Common myeloid progenitor, CD34-positive (primary cell): ENCODE results near the gene BICRA.

ENCODE experiments used
- CTCF ChIA-PET: fragments of 350-600 bp; sonication (Branson Sonifier 250); formaldehyde crosslinking; loops from one replicate; lab custom pipeline; 2021; ENCODE audit warnings: antibody characterized with exemption; lab: Charles Lee
- POLR2A ChIA-PET: fragments of 350-600 bp; sonication (Branson Sonifier 250); formaldehyde crosslinking; loops from one replicate; lab custom pipeline; 2021; ENCODE audit warnings: antibody characterized with exemption; lab: Charles Lee
- DNase-seq, 3 donors: peaks; one replicate each; pipeline versions ENCODE4 v3.0.0 to v3.0.0-alpha.2; 2013
- H3K27ac ChIP-seq, 2 experiments: 1 replicate in 1 of 2; 2 replicates in 1 of 2; pipeline ENCODE4 v1.7.0; 2013; ENCODE audit warnings: inconsistent platforms in 2 of 2, low read length in 2 of 2, mild to moderate bottlenecking in 2 of 2, low read depth in 1 of 2, moderate library complexity in 1 of 2; ENCODE audit not compliant: severe bottlenecking in 2 of 2, insufficient read depth in 1 of 2, poor library complexity in 1 of 2
- H3K27me3 ChIP-seq, 5 experiments: replicated peaks in 2 of 5; 1 replicate in 3 of 5; 2 replicates in 2 of 5; pipeline versions ENCODE4 v1.6.1 to v1.7.0; 2013; ENCODE audit warnings: low read length in 4 of 5, mild to moderate bottlenecking in 2 of 5, moderate library complexity in 2 of 5, inconsistent platforms in 1 of 5; ENCODE audit not compliant: insufficient read depth in 5 of 5, control insufficient read depth in 4 of 5
- H3K36me3 ChIP-seq, 4 experiments: 1 replicate in 2 of 4; 2 replicates in 2 of 4; pipeline versions ENCODE4 v1.6.1 to v1.7.0; 2013; ENCODE audit warnings: low read length in 3 of 4, control low read depth in 1 of 4, mild to moderate bottlenecking in 1 of 4; ENCODE audit not compliant: control insufficient read depth in 4 of 4, insufficient read depth in 4 of 4
- H3K4me1 ChIP-seq, 4 experiments: 1 replicate in 3 of 4; 2 replicates in 1 of 4; pipeline versions ENCODE4 v1.6.1 to v1.7.1; 2013; ENCODE audit warnings: low read length in 3 of 4, mild to moderate bottlenecking in 3 of 4, control low read depth in 1 of 4, inconsistent platforms in 1 of 4, moderate library complexity in 1 of 4; ENCODE audit not compliant: control insufficient read depth in 4 of 4, insufficient read depth in 4 of 4; ENCODE audit errors: control extremely low read depth in 1 of 4
- H3K4me3 ChIP-seq, 7 experiments: 1 replicate in 4 of 7; 2 replicates in 3 of 7; pipeline versions ENCODE4 v1.5.1 to v1.7.0; 2013; ENCODE audit warnings: mild to moderate bottlenecking in 7 of 7, low read length in 6 of 7, moderate library complexity in 6 of 7, inconsistent platforms in 2 of 7, low read depth in 2 of 7, control low read depth in 1 of 7; ENCODE audit not compliant: insufficient read depth in 4 of 7, control insufficient read depth in 1 of 7; ENCODE audit errors: extremely low read depth in 1 of 7
- H3K9me3 ChIP-seq, 5 experiments: 1 replicate in 4 of 5; 2 replicates in 1 of 5; pipeline versions ENCODE4 v1.6.1 to v1.7.1; 2013; ENCODE audit warnings: low read length in 4 of 5, mild to moderate bottlenecking in 2 of 5, inconsistent platforms in 1 of 5, low read depth in 1 of 5, moderate library complexity in 1 of 5; ENCODE audit not compliant: control insufficient read depth in 4 of 5, insufficient read depth in 2 of 5; ENCODE audit errors: control extremely low read depth in 1 of 5
- WGBS: methylation state at CpG from one replicate; pipeline ENCODE4 v1.1.5; 2013; ENCODE audit not compliant: insufficient coverage; 5-methylcytosine and 5-hydroxymethylcytosine counted together

Gene BICRA

DNA sequence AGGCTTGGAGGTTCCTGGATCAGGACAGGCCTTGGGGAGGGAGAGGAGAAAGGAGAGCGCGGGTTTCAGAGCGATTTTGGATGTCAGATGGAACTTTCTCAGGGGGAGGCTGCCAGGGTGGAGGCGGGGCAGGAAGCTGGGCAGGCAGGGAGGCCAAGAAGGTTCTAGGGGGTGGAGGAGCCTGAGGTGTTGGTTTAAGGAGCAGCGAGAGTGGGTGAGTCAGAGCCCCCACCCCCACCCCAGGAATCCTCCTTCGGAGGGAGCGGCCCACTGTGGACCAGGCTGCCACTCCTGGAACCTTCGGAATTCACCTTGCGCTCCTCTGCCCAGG lies 120.5 kb downstream of the BICRA start:
- ChIA-PET POLR2A (interaction anchor here (0.6 to 1.9 kb wide), 3 partner anchors 13 to 222 kb away, joined by 3 to 6 read pairs (median 5); partner anchors contain the start of gene EHD2), CTCF (interaction anchor here (1.2 to 9.2 kb wide), 2 partner anchors 8 to 19 kb away, joined by 3 to 128 read pairs; partner anchors contain the start of gene EHD2)
- Histone ChIP-seq H3K27ac (peak overlapping the region; percentile 72 to 90), H3K4me1 (peaks cover 3 to 37% (median 31%) of the 10 kb centered on the region in 4 experiments), H3K36me3 (peaks cover 0 to 18% (median 8%) of the 10 kb centered on the region in 4 experiments), H3K9me3 (no peaks in the 10 kb centered on the region), H3K27me3 (no peaks in the 10 kb centered on the region), H3K4me3 (peak overlapping the region in 6 of 7 experiments; percentile 29 to 73 (median 54))
- DNase-seq: peak; percentile 69 to 90 (median 85)
- WGBS: 1% methylated on average over 8 of the region's 9 CpGs

DNA sequence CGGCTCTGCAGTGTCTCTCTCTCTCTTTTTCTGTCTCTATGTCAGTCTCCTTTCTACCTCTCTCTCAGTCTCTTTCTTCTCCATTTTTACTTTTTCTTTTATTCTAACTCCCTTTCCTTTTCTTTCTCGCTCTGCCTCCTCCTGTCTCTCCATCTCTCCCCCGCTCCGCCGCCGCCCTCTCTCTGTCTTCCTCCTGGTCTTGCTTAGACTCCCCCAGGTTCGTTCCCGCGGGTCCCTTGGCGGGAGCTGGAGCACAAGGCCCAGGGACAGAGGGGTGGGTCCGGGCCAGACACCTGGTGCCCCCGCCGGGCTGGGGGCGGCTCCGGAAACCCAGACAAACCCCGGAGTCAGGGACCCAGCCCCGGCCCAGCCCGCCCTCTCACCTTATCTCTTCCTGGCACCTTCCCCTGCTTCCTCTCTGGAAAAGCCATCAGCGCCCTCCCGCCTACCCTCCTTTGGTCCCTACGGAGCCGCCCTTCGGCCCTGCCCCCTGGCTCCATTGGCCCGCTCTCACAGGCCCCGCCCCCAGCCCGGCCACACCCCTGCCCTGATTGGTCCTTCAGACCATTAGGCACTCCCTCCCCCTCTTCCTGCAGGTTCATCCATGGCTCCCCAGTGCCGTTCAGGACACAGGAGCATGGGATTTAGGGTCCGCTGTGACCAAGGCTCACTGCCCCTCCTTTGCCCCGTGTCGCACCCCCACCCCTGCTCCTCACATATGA lies 121.0 kb downstream of the BICRA start:
- WGBS: 2% methylated on average over 26 of the region's 30 CpGs
- H3K9me3 ChIP-seq: no peaks in the 10 kb centered on the region
- peaks cover 3 to 37% (median 31%) of the 10 kb centered on the region in 4 experiments for H3K4me1 ChIP-seq
- no peaks in the 10 kb centered on the region for H3K27me3 ChIP-seq
- H3K36me3 ChIP-seq: peaks cover 0 to 18% (median 7%) of the 10 kb centered on the region in 4 experiments
- H3K27ac ChIP-seq: peak overlapping the region; percentile 72 to 90
- H3K4me3 ChIP-seq: peak overlapping the region in 6 of 7 experiments; percentile 32 to 73 (median 54)
- ChIA-PET POLR2A (interaction anchor here (0.6 to 1.9 kb wide), 4 partner anchors 12 to 16 kb away, joined by 3 to 6 read pairs (median 4); partner anchors contain the start of genes EHD2 and NOP53), CTCF (interaction anchor here (1.2 to 9.2 kb wide), 2 partner anchors 8 to 19 kb away, joined by 3 to 128 read pairs; partner anchors contain the start of gene EHD2)
- DNase-seq: peak; percentile 94 to 98 (median 96)

DNA sequence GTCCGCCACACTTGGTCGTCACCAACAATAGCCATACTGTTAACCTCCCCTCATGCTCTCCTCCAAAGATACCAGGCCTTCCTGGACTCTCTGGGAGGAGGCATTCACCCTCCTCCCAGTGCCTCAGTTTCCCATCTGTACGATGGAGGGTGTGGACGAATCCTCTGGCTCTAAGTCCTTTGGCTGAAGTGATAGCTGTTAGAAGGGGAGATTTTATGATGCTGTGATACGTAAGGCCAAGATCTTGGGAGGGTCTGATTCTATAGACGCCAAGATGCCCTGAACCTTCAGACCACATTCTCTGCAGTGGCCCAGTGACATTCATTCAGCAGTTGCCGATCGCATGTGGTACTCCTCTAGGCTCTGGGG lies 121.6 kb downstream of the BICRA start:
- no peaks in the 10 kb centered on the region for H3K27me3 ChIP-seq
- H3K9me3 ChIP-seq: no peaks in the 10 kb centered on the region
- H3K4me3 ChIP-seq: peak overlapping the region in 3 of 7 experiments; percentile 32 to 72 (median 53)
- WGBS: 80% methylated on average over 5 of the region's 8 CpGs
- H3K27ac ChIP-seq: peak overlapping the region in 1 of 2 experiments; percentile 23
- ChIA-PET POLR2A (interaction anchor here (0.6 to 1.9 kb wide), 4 partner anchors 12 to 17 kb away, joined by 3 to 6 read pairs (median 4); partner anchors contain the start of genes EHD2 and NOP53), CTCF (interaction anchor here (9.2 kb wide), 1 partner anchor 20 kb away, joined by 128 read pairs; the partner anchor contains the start of gene EHD2)
- DNase-seq: no peak
- peaks cover 0 to 16% (median 7%) of the 10 kb centered on the region in 4 experiments for H3K36me3 ChIP-seq
- H3K4me1 ChIP-seq: peaks cover 3 to 37% (median 31%) of the 10 kb centered on the region in 4 experiments

DNA sequence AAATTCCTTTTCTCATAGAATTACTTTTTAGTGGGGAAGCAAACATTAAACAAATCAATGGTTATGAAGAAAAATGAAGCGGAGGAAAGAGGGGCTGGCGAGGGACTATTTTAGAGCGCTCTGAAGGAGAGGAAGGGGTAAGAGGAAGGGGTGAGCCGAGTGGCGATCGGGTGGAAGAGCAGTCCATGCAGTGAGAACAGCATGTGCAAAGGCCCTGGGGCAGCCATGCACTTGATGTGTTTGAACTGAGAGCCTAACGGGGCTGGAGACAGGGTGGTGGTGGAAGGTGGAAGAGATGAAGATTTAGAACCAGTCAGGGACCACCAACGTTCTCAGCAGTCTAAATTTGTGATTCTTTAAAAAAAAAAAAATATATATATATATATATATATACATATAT lies 122.0 kb downstream of the BICRA start:
- ChIA-PET POLR2A (no interaction called here), CTCF (no interaction called here)
- DNase-seq: no peak
- Histone ChIP-seq H3K4me3 (no peak overlapping the region), H3K27me3 (no peaks in the 10 kb centered on the region), H3K4me1 (peaks cover 3 to 34% (median 30%) of the 10 kb centered on the region in 4 experiments), H3K27ac (peak overlapping the region in 1 of 2 experiments; percentile 23), H3K36me3 (peaks cover 0 to 12% (median 5%) of the 10 kb centered on the region in 4 experiments), H3K9me3 (no peaks in the 10 kb centered on the region)
- WGBS: 96% methylated on average over 5 of the region's 8 CpGs

DNA sequence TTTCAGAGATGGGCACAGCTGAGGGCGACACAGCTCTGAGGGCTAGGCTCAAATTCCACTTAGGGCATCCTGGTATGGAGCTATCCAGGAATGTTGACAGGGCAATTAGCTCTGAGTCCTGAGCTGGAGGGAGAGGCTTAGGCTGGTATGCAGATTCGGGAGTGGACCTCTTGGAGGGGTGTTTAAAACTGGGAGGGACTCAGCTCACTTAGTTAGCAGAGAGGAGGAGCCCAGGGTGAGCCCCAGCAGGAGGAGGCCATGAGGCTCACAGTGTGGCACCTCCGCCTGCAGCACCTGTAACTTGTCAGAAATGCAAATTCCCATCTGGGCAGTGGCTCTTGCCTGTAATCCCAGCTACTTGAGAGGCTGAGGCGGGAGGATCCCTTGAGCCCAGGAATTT lies 126.2 kb downstream of the BICRA start:
- Histone ChIP-seq H3K4me1 (peaks cover 0 to 9% (median 7%) of the 10 kb centered on the region in 4 experiments), H3K36me3 (peaks cover 0 to 25% (median 7%) of the 10 kb centered on the region in 4 experiments), H3K27ac (no peak overlapping the region), H3K9me3 (no peaks in the 10 kb centered on the region), H3K27me3 (no peaks in the 10 kb centered on the region), H3K4me3 (no peak overlapping the region)
- no peak for DNase-seq
- WGBS: 97% methylated on average over 4 of the region's 4 CpGs
- ChIA-PET POLR2A (no interaction called here), CTCF (interaction anchor here (1.1 to 17.8 kb wide), 3 partner anchors 8 to 24 kb away, joined by 3 to 321 read pairs (median 10); partner anchors contain the start of gene EHD2)

DNA sequence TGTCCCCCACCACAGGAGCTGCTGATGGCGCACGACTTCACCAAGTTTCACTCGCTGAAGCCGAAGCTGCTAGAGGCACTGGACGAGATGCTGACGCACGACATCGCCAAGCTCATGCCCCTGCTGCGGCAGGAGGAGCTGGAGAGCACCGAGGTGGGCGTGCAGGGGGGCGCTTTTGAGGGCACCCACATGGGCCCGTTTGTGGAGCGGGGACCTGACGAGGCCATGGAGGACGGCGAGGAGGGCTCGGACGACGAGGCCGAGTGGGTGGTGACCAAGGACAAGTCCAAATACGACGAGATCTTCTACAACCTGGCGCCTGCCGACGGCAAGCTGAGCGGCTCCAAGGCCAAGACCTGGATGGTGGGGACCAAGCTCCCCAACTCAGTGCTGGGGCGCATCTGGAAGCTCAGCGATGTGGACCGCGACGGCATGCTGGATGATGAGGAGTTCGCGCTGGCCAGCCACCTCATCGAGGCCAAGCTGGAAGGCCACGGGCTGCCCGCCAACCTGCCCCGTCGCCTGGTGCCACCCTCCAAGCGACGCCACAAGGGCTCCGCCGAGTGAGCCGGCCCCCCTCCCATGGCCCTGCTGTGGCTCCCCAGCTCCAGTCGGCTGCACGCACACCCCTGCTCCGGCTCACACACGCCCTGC lies 132.1 kb downstream of the BICRA start:
- Histone ChIP-seq H3K4me3 (no peak overlapping the region), H3K27ac (no peak overlapping the region), H3K4me1 (peaks cover 3 to 36% (median 26%) of the 10 kb centered on the region in 4 experiments), H3K36me3 (peaks cover 0 to 37% (median 10%) of the 10 kb centered on the region in 4 experiments), H3K9me3 (no peaks in the 10 kb centered on the region), H3K27me3 (no peaks in the 10 kb centered on the region)
- WGBS: 95% methylated on average over 44 of the region's 48 CpGs
- CTCF ChIA-PET: interaction anchor here (0.6 to 17.8 kb wide), 2 partner anchors 30 to 193 kb away, joined by 3 to 321 read pairs; partner anchors contain the start of gene EHD2
- DNase-seq: no peak
- POLR2A ChIA-PET: interaction anchor here (1.4 kb wide), 1 partner anchor 28 kb away, joined by 5 read pairs; the partner anchor contains the start of gene EHD2
